Adrenal gland (tissue), 5 donors: ENCODE measurements around the gene METTL2B.

Experiments
- CTCF ChIP-seq, 6 experiments: fragments of 450-650 bp in 4 of 6; fragments of 200-600 bp in 2 of 6; sonication (generic) in 1 of 6; IDR thresholded peaks; 1 replicate in 5 of 6; 2 replicates in 1 of 6; pipeline versions ENCODE4 v1.5.1 to v1.8.0; 2016 to 2021; ENCODE audit warnings: antibody characterized with exemption in 6 of 6, mild to moderate bottlenecking in 2 of 6, moderate library complexity in 1 of 6
- POLR2A ChIP-seq, 2 donors: fragments of 450-650 bp; IDR thresholded peaks; one replicate each; pipeline ENCODE4 v1.6.1; 2017; ENCODE audit warnings: antibody characterized with exemption in 2 of 2, mild to moderate bottlenecking in 2 of 2, moderate library complexity in 1 of 2
- donor health status: DM: no; HTN: no; CAD: no.

- TF ChIP-seq CTCF (IDR thresholded peaks at IDR 0.05) (no peak), POLR2A (IDR thresholded peaks at IDR 0.05) (no peak)
Measured at GRCh38 chr7:128446306-128446705, 30.2 kb upstream of the METTL2B start.
